GM19025 (cell line): ENCODE results near the gene DMAC1.

Experiments
- ATAC-seq: cut with Tn5 transposase; IDR thresholded peaks from one replicate; pipeline ENCODE4 v1.9.1; 2021; ENCODE audit warnings: mild to moderate bottlenecking, low read depth, moderate library complexity; ENCODE audit not compliant: unreplicated experiment

Gene DMAC1, protein sequence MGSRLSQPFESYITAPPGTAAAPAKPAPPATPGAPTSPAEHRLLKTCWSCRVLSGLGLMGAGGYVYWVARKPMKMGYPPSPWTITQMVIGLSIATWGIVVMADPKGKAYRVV

DNA sequence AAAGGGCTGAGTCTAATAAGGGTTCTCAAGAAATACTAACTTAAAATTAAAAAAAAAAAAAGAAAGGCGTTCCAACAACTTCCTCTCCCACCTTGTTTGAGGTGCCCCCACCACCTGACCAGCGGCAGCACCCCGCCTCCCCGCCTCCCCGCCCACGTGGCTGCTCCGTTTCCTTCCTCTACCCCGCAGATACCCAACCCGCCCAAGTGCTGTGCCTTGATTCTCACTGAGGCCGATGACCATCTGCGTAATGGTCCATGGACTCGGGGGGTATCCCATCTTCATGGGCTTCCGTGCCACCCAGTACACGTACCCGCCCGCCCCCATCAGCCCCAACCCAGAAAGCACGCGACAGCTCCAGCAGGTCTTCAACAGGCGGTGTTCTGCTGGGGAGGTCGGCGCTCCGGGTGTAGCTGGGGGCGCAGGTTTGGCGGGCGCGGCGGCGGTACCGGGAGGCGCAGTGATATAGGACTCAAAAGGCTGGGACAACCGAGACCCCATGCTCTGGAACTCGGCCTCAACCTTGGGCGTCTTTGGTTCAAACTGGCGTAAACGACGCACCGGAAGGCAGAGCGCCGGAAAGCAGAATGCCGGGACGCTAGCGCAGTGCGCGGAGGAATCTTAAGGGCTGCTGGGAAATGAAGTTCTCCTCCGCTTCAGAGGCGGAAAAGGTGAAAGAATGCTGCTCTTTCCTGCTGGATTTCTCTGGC, at the start of gene DMAC1:
TSS of gene DMAC1 (minus strand) at position 545 of the 710 bp plus-strand sequence. CDS start at position 501, 44 bp downstream.
- peak; percentile 90 for ATAC-seq

DNA sequence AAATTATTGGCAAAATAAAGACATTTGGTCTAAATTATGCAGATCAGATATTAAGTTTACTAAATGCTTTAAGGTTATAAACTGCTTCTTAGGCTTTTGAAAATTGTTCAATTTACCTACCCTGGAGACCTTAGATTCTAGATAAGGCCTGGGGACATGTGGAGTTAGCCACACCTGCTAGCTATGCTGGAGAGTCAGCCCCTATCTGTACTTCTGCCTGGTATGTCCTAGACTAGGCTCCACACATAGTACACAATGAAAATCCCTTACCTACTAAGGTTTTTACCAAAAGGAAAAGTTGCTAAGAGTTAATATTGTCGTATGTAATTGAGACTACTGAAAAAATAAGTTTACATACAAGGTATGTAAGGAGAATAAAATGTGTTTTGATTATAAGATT, 49.8 kb upstream of the DMAC1 start:
- ATAC-seq, result no peak

DNA sequence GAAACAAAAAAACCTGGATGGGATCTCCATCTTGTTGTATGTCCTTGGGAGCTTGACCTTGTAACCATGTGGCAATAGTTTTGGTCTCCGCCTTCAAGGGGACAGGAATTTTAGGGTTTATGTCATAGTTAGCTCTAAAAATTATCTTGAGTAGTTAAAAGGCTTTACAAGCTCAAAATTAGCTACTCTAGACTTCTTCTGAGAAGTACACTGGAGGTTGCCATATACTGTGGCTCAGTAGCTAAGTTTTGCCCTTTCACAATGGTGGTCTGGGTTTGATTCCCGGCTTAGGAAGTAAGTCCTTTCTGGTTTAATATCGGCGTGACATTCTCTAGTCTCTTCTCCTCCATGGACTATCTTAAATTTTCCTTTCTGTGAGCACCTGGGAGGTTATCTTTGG, 48.9 kb upstream of the DMAC1 start:
- ATAC-seq, result no peak

DNA sequence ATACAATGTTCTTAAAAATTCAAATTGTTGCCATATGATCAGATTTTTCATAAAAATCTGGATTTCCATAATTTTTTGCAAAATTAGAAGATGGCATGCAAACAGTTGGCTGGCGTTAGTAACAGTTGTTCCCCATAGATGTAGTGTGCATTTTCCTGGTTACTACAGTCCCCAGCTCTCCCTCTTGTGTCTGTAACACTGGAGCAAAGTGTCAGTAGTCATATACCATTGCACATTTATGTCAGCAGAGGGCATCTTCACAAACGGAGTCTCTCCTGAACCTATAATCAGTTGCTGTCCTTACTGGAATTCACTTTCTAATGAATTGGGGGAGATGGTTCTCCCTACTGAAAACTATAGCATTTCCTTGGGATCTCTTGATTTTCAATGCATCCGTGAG, 44.7 kb upstream of the DMAC1 start:
- no peak for ATAC-seq

DNA sequence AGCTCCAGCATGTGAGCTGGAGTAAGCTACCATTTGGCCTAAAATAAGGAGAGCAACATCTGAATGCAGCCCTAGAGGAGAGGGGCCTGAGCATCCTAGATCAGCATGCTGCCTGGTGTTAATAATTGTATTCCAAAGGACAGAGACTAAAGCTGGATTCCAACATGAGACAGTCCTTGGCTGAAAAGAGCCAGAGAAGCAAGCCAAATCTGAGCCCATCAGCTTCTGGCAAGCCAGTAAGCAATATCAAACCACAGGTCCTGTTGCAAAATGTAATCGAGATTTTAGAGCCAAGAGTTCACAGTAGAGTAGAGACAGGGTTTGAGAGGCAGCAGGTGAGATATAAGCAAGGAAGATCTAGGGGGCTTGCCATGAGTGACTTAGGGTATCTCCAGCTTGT, 42.3 kb upstream of the DMAC1 start:
- no peak for ATAC-seq

DNA sequence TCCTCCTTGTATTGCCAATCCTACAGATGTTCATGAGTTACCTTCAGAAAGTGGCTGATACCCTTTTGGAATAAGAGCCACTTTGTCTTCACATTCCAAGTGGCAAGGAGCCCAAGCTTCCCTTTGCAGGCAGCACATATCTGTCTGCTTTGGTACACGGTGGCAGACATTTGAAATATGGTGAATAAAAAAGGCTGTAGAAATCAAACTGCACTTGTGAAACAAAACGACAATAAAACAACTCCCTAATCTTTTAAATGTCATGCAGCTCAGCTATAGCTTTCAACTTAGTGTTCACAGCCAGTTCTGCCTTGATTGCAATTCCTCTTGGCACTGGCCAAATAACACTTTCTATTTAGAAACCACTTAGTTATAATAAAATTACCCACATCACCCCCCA, 35.0 kb upstream of the DMAC1 start:
- no peak for ATAC-seq

DNA sequence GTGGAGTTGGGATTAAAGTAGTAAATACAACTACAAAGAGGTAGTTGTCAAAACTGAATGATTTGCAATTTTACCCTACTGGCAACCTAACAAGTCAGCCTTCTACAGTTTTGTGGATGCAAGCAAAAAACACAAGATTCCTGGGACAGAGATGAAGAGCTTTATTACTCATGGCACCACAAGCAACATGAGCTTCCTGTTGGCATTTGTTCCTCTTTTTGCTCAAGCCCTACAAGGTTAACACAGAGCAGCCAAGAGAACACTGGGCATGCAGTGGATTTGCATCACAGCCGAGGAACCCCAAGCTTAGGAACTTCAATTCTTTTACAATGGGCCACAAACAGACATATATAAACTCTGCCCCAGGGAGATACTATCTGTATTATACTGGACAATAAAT, 28.8 kb upstream of the DMAC1 start:
- no peak for ATAC-seq

DNA sequence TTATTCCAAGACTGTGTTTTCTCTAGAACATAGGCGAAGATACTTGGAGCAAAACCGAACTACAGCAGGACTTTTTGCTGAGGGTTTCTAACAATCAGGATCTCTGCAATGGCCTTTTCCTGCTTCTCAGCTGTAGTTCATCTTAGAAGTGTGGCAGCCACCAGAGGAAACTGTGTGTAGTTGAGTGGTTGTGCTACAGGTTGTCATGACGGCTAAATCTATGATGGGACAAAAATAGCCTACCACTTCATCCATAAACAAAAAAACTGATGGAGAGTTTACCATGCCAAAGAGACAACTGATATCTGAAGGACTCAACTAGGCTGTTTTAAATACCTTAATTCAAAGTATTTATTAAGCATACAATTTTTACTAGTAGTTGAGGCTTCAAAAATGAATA, 28.2 kb upstream of the DMAC1 start:
- no peak for ATAC-seq

DNA sequence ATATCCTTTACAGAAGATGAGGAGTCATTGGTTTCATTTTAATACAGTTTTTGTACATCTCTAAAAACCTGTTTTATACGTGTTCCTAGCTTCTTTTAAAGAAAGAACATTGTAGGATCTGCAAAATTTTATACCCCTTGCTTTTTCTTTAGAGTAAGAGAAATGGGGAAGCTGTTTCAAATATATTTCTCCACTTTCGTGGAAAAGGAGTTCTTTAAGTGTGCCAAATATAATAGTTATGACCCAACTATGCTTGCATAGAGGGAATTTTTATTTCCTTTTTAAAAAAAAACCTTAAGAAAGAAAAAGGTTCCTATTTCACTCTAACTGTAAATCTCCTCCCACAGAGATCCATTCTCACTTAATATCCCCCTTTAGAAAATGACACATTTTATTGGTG, 27.5 kb upstream of the DMAC1 start:
- ATAC-seq, result no peak

DNA sequence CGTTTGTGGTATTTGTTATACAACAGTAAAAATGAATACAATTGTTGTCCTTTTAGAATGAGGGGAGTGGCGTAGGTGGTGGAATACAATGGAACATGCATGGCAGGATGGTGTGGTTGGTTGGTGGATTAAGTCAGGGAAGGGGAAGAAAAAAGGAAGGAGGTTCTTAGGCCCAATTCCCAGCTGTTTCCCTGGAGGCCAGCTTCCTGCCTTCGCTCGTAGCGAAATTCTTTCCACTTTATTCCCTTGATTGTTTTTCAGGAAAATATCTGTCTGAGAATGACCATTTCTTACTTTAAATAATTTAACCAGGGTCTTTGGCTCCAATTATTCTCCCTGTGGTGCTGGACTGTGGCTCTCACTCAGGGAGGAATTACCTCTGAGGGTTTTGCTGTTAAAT, 24.1 kb upstream of the DMAC1 start:
- no peak for ATAC-seq

DNA sequence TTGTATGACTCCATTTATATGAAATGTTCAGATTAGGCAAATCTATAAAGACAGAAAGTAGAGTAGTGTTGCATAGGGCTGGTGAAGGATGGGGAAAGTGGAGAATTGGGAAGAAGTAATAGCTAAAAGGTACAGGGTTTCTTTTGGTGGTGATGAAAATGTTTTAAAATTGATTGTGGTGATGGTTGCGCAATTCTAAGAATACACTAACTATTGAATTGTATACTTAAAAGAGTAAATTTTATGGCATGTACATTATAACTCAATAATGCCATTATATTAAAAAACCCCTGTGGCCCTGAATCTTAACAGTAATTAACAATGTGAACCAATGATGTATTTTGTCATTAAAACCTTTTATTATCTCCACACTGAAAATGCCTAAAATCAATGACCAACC, 20.4 kb upstream of the DMAC1 start:
- ATAC-seq, result no peak

DNA sequence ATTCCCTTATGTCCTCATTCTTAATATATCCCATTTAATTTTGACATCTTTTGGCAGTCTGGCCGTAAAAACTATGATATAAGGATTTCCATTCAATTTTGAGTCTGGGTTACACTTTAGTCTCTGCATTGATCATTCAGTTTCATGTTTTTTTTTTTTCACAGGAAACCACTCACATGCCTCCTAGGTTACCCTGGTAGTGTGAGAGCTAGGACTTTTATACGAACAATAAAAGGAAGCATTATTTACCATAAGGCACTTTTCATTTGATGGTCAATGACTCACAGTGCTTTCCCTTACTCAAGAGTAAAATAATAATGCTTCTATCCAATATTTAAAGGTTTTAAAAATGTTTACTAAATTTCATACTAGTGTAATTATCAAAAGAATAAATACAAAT, 16.4 kb upstream of the DMAC1 start:
- no peak for ATAC-seq

DNA sequence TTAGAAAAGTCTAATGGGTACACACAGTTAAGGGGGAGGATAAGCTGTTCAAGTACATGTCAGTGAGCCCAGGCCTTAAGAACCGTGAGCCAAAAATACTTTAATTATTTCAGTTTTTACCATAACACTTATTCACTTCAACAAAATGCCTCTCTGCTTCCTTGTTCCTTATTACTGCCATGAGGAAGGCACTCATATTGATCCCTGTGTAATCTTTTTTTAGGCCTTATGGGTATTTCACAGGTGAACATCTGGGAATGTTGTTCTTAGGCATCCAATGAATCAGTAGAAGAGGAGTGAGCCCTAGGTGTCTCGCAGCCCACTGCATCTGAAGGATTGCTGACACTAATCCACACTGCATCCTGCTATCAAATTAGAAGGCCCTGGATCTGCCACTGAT, 13.5 kb upstream of the DMAC1 start:
- ATAC-seq, result no peak

DNA sequence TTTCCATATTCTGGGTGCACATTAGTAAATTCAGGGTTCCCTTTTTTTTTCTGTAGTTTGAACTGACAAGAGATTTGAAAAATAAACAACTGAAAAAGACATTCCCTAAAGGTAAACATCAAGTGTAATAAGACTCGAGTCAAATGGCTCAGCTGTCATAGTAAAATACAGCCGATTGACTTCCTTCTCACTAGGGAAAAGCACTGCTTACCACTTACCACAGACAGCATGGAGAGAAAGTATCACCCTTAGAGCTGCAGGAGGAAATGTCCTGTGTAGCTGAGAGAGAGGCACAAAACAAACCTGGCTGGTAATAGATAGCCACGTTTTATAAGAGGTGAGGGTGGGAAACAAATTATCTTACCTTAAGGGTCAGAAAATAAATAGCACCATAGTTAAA, 12.1 kb upstream of the DMAC1 start:
- no peak for ATAC-seq

DNA sequence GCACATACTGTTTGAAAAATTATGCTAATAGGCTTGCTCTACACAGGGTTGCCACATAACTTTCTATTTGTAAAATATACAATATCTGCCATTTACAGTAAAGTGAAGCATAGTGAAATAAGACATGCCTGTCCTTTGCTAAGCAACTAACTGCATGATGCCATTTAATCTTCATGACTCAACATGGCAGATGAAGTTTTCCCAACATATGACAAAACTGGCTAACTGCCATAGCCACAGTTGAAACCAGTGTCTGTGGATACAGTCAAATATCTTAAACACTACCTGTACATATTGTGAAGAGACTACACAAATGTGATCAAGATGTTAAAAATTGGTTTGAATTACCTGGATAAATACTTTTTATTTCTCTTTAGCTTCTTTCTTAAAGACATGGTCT, 3.1 kb upstream of the DMAC1 start:
- no peak for ATAC-seq

DNA sequence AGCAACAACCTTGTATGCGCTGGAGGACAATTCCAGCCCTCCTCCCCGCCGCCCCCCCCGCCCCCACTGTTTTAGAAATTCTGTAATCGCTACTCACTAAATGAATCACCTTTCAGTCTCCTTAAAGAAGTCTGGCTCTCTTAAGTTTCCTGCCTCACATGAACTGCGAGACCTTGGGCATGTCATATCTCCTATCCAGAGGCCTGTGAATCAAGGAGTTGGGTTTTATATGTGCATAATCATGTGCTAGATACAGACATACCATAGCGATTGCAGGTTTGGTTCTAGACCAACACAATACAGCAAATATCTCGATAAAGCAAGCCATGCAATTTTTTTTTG, 337 bp upstream of the DMAC1 start:
- ATAC-seq, result peak; percentile 4

DNA sequence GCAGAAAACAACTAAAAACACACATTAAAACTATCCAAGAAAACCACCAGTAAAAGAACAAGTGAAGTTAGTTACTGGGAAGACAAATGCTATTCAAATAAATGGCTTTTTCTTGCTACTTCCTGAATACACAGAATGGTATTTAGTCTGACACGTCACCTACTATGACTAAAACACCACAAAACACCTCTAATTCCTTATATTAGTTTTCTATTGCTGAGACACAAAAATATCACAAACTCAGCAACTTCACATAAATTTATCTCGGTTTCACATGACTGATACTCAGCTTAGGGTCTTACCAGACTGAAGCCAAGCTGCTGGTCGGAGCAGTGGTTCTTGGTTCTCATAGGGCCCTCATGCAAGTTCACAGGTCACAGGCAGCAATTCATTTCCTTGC, 5.4 kb downstream of the DMAC1 start:
- ATAC-seq, result no peak

DNA sequence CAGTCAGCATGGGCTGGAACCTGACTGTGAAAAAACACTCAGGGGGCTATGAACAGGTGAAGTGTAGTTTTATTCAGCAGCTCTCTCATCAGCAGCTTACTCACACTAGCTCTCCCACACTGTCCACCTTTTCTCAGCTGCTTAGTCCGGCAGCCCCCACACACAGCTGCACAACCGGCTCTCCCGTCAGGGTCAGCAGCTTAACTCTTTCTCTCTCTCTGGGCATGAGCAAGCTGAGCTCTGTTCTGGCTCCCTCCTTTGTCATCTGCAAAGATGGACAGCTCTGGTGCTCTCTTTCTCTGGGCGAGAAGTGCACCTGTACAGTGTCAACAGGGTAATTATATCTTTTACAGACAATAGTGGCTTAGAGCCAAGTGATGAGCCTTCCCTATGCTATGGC, 8.2 kb downstream of the DMAC1 start:
- no peak for ATAC-seq

DNA sequence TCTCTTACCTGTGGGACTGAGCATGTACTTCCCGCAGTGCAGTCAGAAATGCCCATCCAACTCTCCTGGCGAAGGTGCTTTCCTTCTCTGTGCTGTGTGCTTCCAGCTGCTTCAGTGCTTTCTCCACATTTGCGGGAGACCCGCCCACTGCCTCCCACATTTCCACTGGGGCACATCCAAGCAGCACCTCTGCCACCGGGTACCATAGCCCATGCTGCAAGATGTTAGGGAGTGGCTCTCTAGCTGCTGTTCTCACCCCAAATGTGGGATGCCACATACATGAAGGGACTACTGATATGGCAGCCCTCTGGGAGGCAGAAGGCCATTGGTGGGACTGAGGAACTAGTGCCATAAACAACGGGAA, 8.8 kb downstream of the DMAC1 start:
- ATAC-seq, result no peak

DNA sequence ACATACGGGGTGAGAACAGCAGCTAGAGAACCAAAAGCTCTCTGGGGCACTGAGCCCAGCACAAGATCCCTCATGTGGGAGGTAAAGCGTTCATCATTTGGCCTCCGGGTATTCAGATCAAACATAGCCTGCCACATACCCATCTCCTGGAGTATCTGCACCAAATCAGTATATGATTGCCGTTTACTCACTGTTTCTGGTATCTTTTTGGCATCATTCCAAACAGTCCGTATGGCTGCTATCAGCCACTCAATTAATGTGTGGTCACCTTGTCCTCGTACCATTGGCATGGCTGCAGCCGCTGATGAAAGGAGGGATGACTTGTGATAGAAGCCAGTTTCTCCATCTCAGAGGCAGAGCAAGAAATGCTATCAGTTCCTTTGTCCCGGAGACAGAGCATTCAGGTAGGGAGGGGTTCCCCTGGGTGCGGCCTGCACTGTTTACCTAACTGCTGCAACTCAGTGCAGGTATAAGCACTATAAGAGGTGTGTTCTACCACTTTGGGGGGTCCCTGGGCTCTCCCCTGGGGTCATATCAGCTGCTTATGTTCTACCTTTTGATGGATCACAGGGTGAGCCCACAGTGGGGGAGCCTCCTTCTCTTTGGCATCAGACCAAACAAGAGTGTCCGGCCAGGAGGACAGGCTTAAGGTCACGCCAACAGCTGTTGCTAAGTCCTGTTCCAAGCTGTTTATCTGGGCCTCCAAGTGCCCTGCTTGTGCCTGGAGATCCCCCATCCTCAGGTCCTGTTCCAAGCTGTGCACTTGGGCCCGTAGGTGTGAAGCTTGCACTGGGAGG, 9.4 kb downstream of the DMAC1 start:
- no peak for ATAC-seq

DNA sequence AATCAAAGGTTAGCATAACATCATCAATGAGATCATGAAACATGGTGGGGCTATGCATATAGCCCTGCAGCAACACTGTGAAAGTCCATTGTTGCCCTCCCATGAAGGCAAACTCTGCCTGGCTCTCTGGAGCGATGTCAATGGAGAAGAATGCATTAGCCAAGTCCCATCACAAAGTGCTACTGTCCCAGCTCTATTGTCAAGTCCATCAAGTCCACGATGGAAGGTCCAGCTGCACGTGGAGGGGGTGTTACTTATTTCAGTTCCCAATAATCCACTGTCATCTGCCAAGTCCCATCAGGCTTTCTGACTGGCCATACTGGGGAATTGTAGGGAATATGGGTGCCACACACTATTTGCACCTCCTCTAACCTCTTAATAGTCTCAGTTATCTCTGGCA, 10.8 kb downstream of the DMAC1 start:
- no peak for ATAC-seq

DNA sequence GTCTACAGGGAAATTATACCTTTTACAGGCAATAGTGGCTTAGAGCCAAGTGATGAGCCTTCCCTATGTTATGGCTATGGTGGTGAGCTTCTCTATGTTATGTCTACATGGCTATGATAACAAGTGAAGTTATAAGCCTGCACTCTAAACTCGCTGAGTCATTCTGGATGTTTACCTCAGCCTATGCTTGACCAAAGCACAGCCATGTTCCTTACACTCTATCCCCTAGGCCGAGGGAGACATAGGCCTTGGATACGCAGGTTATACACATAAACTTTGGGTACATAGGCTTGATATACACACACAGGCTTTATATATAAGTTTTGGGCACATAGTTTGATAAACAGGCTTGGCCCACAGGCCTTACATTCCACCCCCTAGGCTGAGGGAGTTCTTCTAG, 13.8 kb downstream of the DMAC1 start:
- no peak for ATAC-seq
